Embryonic facial prominence (tissue), 1 donor: ENCODE measurements around the gene ZNF823.

Experiments
- DNase-seq: peaks from one replicate; pipeline ENCODE4 v3.0.0-alpha.2; 2016; ENCODE audit errors: extremely low spot score

Gene ZNF823

DNA sequence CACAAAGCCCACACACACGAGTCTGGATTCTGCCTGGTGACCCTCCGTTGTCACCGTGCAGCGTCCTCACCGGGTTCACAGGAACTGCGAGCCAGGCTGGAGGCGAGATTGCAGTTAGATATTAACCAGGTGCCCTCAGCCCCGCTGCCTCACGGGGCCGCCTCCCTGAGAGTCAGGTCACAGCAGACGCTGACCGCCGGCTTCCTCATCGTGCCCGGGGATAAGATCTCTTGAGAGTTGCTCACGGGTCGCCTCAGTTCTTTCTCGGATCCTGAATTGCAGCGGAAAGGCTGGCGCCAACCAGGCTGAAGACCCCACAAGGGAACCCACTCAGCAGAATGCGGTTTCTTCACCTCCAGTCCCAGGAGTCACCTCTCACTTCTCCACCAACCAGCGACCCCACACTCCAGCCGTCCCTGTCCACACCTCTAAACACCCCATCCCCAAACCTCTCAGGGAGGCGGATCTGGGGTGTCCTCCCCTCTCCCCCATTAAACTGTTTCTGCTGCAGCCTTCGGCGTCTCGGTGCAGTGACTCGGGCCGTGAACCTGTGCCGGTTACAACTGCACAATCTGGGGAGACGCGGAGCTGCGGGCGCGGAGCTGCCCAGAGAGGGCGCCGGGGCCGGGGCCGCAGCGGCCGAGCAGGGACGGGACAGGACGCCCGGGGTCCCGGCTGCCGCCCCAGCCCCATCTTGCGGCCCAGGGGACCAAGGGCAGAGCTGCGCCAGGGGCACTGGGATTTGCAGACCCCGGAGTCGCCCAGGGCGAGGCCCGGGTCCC, 591 bp downstream of the ZNF823 start:
- no peak for DNase-seq

DNA sequence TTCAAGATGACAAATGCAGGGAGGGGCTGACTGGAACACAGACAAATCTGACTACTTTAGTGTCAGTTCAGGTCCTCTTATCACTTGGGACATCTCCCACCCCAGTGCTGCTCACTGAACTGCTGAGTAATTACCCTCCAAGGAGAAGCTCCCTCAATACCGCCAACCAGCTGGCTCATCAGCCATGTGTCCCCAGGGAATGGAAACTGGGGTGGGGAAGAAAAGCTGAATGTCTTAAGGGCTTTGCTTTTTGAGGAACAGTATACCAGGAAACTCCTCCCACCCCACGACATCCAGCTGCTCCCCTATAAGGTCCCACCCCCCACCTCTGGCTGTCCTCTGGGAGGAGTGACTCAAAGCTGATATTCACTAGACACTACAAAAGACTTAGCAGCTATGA, 2.0 kb downstream of the ZNF823 start:
- no peak for DNase-seq

- no peak for DNase-seq
Measured at GRCh38 chr19:11735375-11735774, 3.4 kb downstream of the ZNF823 start.

DNA sequence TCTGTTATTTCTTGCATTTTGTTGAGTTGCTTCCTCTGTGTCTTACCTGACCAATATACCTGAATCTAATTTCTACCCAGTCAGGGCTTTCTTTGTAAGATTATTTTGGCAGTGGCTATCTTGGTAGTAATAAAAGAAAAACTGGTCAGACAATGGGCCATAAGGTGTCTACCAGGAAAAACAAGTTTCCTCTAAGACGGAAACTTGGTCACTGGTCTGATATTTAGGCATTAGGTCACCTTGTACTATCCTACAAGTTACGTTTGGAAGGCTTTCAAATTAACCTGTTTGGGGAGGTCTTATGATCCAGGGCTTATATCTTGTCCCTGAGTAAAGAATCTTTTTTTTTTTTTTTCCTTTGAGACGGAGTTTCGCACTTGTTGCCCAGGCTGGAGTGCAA, 9.2 kb downstream of the ZNF823 start:
- DNase-seq, result no peak

- no peak for DNase-seq
Measured at GRCh38 chr19:11722414-11722813, 16.3 kb downstream of the ZNF823 start.

DNA sequence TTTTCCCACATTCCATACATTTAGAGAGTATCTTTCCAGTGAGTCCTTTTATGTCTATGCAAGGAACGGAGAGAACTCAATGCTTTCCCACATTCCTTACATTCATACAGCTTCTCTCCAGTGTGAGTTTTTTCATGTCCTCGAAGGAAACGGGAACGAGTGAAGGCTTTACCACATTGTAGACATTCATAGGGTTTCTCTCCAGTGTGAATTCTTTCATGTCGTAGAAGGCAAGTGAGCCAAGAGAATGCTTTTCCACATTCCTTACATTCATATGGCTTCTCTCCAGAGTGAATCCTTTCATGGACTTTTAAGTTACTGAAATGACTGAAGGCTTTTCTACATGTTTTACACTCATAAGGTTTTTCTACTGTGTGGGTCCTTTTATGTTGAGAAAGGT, 17.1 kb downstream of the ZNF823 start:
- no peak for DNase-seq

DNA sequence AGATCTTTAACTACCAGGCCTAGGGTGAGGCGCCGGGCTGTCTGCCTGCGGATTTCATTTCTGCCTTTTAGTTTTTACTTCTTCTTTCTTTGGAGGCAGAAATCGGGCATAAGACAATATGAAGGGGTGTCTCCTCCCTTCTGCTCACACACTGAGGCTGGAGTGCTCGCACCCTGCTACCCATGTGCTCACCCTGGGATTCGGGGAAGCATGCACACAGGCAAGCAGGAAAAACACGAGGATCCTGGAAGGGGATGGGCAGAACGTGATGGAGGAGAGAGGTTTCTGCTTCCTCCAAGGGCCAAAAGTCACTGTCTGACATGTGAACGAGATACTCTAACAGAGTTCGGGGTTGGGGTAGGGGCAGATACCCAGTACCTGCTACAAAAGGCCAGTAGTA, 28.4 kb downstream of the ZNF823 start:
- no peak for DNase-seq

GRCh38 chr19:11708457-11708856, 30.3 kb downstream of the ZNF823 start:
- DNase-seq, result no peak

DNA sequence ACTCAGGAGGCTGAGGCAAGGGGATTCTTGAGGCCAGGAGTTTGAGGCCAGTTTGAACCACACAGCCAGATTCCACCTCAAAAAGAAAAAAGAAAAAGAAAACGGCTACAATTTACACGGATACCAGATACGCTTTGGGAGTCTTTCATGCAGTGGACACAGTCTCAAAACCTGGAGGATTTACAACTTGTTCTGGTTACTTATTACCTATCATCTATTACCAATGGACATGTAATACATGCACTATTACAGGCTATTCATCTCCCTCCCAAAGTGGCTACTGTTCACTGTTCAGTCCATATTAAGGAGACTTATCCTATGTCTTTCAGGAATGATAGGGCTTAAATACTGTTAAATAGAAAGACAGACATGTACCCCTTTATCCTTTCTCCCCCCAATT, 33.3 kb downstream of the ZNF823 start:
- DNase-seq, result no peak

- no peak for DNase-seq
Measured at GRCh38 chr19:11704626-11705025, 34.1 kb downstream of the ZNF823 start.

- DNase-seq, result no peak
Measured at GRCh38 chr19:11699931-11700794, 38.6 kb downstream of the ZNF823 start.

DNA sequence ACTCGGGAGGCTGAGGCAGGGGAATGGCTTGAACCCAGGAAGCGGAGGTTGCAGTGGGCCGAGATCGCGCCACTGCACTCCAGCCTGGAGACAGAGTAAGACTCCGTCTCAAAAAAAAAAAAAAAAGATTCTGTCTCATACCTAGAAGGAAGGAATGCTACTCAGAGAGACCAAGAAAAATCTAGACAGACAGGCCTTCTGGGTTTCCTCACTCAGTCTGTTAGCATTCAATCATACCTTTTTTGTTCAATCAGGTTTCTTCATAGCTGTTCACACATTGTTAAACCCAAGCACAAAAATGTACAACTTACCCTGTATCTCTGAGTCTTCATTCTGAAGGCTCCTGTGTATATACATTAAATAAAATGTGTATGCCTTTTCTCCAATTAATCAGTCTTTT, 40.5 kb downstream of the ZNF823 start:
- DNase-seq, result no peak

GRCh38 chr19:11697284-11697855, 41.4 kb downstream of the ZNF823 start:
- DNase-seq, result no peak

- DNase-seq, result peak; percentile 91
Measured at GRCh38 chr19:11694533-11695439, 44.0 kb downstream of the ZNF823 start.

DNA sequence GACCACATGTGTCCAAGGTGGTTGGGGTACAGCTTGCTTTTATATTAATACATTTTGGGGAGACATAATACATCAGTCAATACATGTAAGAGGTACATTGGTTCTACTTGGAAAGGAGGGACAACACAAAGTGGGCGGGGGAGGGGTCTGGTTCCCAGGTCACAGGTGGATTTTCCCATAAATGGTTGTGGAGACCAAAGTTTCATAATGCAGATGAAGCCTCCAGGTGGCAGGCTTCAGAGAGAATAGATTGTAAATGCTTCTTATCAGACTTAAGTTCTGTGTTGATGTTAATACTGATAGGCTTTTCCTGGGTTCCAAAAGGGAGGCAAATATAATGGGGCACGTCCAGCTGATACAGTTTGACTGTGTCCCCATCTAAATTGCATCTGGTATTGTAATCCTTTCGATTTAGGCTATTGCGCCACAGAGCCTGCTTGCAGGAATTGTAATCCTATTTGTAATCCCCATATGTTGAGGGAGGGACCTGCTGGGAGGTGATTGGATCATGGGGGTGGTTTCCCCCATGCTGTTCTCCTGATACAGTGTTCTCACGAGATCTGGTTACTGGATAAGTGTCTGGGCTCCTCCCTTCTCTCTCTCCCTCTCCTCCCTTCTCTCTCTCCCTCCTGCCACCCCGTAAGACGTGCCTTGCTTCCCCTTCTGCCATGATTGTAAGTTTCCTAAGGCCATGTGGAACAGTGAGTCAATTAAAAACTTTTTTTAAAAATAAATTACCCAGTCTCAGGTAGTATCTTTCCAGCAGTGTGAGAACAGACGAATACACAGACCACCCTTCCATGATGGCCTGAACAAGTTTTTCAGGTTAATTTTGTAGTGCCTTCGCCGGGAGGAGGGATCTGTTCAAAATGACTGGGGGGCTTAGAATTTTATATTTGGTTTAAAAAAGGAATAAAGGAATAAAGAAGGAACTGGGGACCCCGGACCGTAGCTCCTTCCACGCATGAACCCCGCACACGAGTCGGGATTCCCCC, 44.9 kb downstream of the ZNF823 start:
- peak; percentile 49 for DNase-seq

DNA sequence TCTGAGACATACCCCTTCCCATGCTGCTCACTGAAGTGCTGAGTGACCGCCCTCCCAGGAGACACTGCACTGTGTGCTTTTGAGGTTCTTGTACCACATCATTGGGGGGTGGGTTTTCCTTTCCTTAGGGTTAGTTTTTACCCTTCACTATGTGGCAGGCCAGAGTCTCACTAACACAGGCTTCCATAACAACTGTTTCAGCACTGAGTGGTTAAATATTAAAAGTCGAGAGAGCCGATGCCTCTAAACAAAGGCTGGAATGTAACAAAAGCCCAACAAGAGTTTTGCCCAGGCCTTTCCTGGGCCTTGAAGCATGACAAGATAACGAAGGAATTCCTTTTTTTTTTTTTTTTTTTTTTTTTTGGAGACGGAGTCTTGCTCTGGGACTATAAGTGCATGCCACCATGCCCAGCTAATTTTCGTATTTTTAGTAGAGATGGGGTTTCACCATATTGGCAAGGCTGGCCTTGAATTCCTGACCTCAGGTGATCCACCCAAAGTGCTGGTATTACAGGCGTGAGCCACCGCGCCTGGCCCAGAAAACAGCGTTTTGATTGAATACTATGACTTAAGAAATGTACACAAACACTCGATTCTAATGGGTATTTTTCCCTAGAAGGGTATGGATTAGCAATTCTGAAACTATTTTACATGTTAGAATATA, 46.5 kb downstream of the ZNF823 start:
- no peak for DNase-seq

- DNase-seq, result no peak
Measured at GRCh38 chr19:11685676-11686650, 52.8 kb downstream of the ZNF823 start.

GRCh38 chr19:11684987-11685675, 53.6 kb downstream of the ZNF823 start:
- no peak for DNase-seq
